ENCODE data around the gene NKD2.

Gene NKD2

DNA sequence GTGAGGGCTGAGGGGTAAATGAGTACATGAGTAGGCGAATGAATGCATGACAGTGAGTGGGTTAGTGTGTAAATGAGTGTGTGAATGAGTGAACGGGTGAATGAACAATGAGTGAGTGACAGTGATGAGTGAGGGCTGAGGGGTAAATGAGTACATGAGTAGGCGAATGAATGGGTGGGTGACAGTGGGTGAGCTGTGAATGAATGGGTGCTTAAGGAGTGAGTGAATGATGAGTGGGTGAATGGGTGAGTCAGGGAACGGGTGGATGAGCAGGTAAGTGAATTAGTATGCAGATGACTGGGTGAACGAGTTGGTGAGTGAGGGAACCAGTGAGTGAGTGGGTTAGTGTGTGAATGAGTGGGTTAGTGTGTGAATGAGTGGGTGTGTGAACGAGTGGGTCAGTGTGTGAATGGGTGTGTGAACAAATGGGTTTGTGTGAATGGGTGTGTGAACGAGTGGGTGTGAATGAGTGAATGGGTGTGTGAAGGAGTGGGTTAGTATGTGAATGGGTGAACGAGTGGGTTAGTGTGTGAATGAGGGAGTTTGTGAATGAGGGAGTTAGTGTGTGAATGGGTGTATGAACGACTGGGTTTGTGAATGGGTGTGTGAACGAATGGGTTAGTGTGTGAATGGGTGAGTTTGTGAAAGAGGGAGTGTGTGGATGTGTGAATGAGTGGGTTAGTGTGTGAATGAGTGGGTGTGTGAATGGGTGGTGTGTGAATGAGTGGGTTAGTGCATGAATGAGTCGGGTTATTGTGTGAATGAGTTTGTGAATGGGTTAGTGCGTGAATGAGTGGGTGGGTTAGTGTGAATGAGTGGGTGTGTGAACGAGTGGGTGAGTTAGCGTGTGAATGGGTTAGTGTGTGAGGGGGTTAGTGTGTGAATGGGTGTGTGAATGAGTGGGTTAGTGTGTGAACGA, 32.9 kb downstream of the NKD2 start:
- peak overlapping the region; percentile 40 for H3K27ac Mint-ChIP-seq

DNA sequence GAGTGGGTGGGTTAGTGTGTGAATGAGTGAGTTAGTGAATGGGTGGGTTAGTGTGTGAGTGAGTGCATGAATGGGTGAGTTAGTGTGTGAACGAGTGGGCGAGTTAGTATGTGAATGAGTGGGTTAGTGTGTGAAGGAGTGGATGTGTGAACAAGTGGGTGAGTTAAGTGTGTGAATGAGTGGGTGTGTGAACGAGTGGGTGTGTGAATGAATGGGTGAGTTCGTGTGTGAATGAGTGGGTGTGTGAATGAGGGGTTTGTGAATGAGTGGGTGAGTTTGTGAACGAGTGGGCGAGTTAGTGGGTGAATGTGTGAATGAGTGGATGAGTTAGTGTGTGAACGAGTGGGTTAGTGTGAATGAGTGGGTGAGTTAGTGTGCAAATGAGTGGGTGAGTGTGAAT, 34.0 kb downstream of the NKD2 start:
- Mint-ChIP-seq H3K4me1 (peaks cover 2% of the 10 kb centered on the region), H3K27ac (no peak overlapping the region), H3K4me3 (no peak overlapping the region), H3K9me3 (peaks cover 69% of the 10 kb centered on the region), H3K27me3 (peaks cover 2% of the 10 kb centered on the region), H3K36me3 (ENCODE audit: low read depth) (peaks cover 21% of the 10 kb centered on the region)
- no peak for ATAC-seq
- DNase-seq, result no peak

More for the DNA sequence above, 32.9 kb downstream of the NKD2 start:
- DNase-seq, result no peak
- peak overlapping the region; percentile 25 for H3K4me3 Mint-ChIP-seq
- H3K27me3 Mint-ChIP-seq, result peaks cover 2% of the 10 kb centered on the region
- H3K4me1 Mint-ChIP-seq, result peaks cover 2% of the 10 kb centered on the region
- H3K9me3 Mint-ChIP-seq, result peaks cover 57% of the 10 kb centered on the region
- peaks cover 14% of the 10 kb centered on the region for H3K36me3 Mint-ChIP-seq (ENCODE audit: low read depth)
- ATAC-seq, result no peak

DNA sequence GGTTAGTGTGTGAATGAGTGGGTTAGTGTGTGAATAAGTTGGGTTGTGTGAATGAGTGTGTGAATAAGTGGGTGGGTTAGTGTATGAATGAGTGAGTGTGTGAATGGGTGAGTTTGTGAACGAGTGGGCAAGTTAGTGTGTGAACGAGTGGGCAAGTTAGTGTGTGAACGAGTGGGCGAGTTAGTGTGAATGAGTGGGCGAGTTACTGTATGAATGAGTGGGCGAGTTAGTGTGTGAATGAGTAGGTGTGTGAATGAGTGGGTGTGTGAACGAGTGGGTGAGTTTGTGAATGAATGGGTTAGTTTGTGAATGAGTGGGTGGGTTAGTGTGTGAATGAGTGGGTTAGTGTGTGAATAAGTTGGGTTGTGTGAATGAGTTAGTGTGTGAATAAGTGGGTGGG, 34.7 kb downstream of the NKD2 start:
- H3K4me1 Mint-ChIP-seq, result peaks cover 2% of the 10 kb centered on the region
- ATAC-seq, result no peak
- peaks cover 2% of the 10 kb centered on the region for H3K27me3 Mint-ChIP-seq
- peaks cover 21% of the 10 kb centered on the region for H3K36me3 Mint-ChIP-seq (ENCODE audit: low read depth)
- DNase-seq, result no peak
- H3K4me3 Mint-ChIP-seq, result no peak overlapping the region
- no peak overlapping the region for H3K27ac Mint-ChIP-seq
- H3K9me3 Mint-ChIP-seq, result peaks cover 76% of the 10 kb centered on the region

DNA sequence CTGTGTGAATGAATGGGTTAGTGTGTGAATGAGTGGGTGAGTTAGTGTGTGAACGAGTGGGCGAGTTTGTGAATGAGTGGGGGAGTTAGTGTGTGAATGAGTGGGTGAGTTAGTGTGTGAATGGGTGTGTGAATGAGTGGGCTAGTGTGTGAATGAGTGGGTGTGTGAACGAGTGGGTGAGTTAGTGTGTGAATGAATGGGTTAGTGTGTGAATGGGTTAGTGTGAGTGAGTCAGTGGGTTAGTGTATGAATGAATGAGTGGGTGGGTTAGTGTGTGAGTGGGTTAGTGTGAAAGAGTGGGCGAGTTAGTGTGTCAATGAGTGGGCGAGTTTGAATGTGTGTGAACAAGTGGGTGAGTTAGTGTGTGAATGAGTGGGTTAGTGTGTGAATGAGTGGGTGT, 35.5 kb downstream of the NKD2 start:
- Mint-ChIP-seq H3K4me3 (no peak overlapping the region), H3K27ac (peak overlapping the region; percentile 13), H3K36me3 (ENCODE audit: low read depth) (peaks cover 21% of the 10 kb centered on the region), H3K4me1 (peaks cover 2% of the 10 kb centered on the region), H3K27me3 (peaks cover 2% of the 10 kb centered on the region), H3K9me3 (peaks cover 77% of the 10 kb centered on the region)
- ATAC-seq (no peak), DNase-seq (no peak)

DNA sequence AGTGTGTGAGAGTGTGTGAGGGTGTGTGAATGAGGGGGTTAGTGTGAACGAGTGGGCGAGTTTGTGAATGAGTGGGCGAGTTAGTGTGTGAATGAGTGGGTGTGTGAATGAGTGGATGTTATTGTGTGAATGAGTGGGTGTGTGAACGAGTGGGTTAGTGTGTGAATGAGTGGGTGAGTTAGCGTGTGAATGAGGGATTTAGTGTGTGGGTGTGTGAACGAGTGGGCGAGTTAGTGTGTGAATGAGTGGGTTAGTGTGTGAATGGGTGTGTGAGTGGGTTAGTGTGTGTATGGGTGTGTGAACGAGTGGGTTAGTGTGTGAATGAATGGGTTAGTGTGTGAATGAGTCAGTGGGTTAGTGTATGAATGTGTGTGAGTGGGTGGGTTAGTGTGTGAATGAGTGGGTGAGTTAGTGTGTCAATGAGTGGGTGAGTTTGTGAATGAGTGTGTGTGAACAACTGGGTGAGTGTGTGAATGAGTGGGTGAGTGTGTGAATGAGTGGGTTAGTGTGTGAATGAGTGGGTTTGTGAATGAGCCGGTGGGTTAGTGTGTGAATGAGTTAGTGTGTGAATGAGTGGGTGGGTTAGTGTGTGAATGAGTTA, 37.5 kb downstream of the NKD2 start:
- no peak overlapping the region for H3K27ac Mint-ChIP-seq
- no peak overlapping the region for H3K4me3 Mint-ChIP-seq
- peaks cover 74% of the 10 kb centered on the region for H3K9me3 Mint-ChIP-seq
- DNase-seq, result no peak
- H3K4me1 Mint-ChIP-seq, result peaks cover 2% of the 10 kb centered on the region
- ATAC-seq, result no peak
- peaks cover 2% of the 10 kb centered on the region for H3K27me3 Mint-ChIP-seq
- H3K36me3 Mint-ChIP-seq (ENCODE audit: low read depth), result peaks cover 21% of the 10 kb centered on the region

DNA sequence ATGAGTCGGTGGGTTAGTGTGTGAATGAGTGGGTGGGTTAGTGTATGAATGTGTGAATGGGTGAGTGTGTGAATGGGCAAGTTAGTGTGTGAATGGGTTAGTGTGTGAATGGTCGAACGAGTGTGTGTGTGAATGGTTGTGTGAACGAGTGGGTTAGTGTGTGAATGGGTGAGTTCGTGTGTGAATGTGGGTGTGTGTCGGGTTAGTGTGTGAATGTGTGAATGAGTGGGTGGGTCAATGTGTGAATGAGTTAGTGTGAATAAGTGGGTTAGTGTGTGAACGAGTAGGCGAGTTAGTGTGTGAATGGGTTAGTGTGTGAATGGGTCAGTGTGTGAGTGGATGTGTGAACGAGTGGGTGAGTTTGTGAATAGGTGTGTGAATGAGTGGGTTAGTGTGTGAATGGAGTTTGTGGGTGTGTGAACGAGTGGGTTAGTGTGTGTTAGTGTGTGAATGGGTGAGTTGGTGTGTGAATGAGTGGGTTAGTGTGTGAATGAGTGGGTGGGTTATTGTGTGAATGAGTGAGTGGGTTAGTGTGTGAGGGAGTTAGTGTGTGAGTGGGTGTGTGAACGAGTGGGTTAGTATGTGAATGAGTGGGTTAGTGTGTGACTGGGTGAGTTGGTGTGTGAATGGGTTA, 38.8 kb downstream of the NKD2 start:
- no peaks in the 10 kb centered on the region for H3K27me3 Mint-ChIP-seq
- peaks cover 21% of the 10 kb centered on the region for H3K36me3 Mint-ChIP-seq (ENCODE audit: low read depth)
- H3K4me1 Mint-ChIP-seq, result peaks cover 2% of the 10 kb centered on the region
- H3K4me3 Mint-ChIP-seq, result no peak overlapping the region
- ATAC-seq (no peak), DNase-seq (no peak)
- H3K27ac Mint-ChIP-seq, result no peak overlapping the region
- H3K9me3 Mint-ChIP-seq, result peaks cover 60% of the 10 kb centered on the region

DNA sequence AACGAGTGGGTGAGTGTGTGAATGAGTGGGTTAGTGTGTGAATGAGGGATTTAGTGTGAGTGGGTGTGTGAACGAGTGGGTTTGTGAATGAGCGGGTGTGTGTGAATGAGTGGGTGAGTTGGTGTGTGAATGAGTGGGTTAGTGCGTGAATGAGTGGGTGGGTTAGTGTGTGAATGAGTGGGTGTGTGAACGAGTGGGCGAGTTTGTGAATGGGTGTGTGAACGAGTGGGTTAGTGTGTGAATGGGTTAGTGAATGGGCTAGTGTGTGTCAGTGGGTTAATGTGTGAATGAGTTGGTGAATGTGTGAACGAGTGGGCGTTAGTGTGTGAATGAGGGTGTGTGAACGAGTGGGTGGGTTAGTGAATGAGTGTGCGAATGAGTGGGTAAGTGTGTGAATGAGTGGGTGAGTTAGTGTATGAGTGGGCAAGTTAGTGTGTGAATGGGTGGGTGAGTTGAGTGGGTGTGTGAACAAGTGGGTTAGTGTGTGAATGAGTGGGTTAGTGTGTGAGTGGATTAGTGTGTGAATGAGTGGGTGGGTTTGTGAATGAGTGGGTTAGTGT, 39.6 kb downstream of the NKD2 start:
- Mint-ChIP-seq H3K27ac (peak overlapping the region; percentile 19), H3K4me3 (no peak overlapping the region), H3K27me3 (no peaks in the 10 kb centered on the region), H3K36me3 (ENCODE audit: low read depth) (peaks cover 17% of the 10 kb centered on the region), H3K4me1 (peaks cover 2% of the 10 kb centered on the region), H3K9me3 (peaks cover 52% of the 10 kb centered on the region)
- ATAC-seq (no peak), DNase-seq (no peak)

DNA sequence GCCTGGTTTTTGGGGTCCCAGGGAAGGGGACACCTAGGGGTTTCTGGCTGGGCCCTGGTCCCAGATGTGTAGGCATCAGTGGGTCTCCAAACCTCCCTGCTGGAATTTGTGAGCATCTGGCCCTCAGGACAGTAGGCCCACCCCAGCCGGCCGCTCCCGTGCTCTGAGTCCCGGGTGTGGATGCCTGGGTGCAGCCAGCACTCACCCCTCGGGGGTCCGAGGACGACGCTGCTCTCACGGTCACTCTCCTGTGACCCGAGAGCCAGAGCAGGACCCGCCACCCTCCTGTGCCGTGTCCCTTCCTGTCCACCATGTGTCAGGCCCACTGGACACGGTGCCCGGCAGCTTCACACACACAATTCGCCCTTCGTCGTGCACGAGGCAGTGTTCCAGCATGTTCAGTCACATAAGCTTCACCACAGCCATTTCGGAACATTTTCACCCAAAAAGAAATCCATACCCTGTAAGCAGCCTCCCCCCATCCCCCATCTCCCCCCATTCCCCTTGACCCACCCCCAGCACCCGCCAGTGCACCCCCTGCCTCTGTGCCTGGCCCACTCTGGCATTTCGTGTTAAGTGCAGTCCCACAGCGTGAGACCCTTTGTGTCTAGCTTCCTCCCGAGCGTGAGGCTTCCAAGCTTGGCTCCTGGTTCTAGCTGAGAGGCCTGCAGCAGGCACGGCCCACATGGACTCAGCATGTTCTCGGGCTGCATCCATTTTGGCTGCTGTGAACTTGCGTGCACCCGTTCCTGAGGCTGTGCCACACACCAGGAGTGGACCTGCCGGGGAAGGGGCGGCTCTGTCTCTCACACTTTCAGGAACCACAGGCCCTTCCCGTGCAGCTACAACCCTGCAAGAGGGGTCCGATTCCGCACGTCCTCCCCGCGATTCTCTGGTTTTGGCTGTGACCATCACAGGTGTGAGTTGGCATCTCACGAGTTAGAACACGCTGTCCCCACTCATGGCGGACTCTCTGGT, 40.5 kb downstream of the NKD2 start:
- ATAC-seq (no peak), DNase-seq (no peak)
- no peak overlapping the region for H3K4me3 Mint-ChIP-seq
- no peaks in the 10 kb centered on the region for H3K27me3 Mint-ChIP-seq
- no peaks in the 10 kb centered on the region for H3K4me1 Mint-ChIP-seq
- peaks cover 43% of the 10 kb centered on the region for H3K9me3 Mint-ChIP-seq
- no peak overlapping the region for H3K27ac Mint-ChIP-seq
- H3K36me3 Mint-ChIP-seq (ENCODE audit: low read depth), result peaks cover 14% of the 10 kb centered on the region

DNA sequence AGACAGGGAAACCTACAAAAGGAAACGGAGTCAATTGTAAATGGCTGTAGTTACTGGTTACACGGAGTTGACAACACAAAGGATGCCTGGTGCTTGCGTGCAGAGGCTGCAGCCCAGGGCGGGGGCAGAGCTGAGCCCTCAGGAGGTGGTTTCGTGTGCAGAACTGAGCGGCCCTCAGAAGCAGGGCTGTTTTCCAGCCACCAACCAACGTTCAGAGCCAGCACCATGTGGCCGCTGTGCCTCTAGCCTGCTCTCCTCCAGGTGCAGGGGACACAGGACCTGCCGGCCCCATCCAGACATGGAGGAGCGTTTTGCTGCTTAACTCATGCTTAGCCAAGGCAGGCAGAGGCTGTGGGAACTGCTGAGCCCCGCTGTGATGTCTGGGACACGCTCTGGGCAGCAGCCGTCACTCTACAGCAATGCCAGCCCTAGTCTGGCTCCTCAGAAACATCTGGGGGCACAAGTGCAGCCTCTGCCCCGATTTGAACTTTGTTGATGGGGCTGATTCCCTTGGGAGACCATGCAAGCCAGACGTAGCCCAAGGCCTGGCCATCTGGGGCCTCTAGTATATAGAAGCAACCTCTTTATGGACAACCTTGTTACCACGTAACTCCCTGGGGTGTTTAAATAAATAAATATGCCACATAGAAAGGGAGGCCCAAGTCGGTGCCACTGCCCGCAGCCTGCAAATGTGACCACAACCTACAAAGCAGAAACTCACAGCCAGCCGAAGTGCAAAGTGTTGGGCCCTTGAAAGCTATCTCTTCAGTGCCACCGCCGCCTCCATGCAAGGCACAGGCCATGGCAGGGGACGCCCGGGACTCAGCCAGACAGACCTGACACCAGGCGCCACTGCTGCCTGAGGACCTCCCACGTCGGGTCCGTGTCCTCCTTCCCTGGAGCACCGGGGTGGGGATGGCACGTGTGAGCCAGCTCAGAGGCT, 42.1 kb downstream of the NKD2 start:
- ATAC-seq (no peak), DNase-seq (no peak)
- Mint-ChIP-seq H3K4me3 (no peak overlapping the region), H3K27ac (no peak overlapping the region), H3K4me1 (no peaks in the 10 kb centered on the region), H3K36me3 (ENCODE audit: low read depth) (peaks cover 7% of the 10 kb centered on the region), H3K27me3 (no peaks in the 10 kb centered on the region), H3K9me3 (peaks cover 28% of the 10 kb centered on the region)

DNA sequence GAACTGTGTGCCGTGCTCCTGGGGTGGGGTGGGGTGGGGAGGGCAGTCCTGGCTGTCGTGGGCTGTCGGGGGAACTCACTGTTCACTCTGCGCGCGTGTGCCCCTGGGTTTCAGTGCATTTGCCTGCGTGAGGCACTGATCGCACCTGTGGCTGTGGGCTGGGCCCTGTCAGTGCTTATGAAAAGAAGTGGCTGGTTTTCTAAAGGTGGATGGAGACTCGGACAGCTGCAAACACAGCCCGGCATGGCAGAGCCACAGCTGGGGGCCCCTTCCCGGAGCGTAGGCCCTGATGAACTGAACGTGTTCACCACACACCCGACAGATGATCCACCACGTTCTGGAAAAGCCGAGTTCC, 42.7 kb downstream of the NKD2 start:
- ATAC-seq (no peak), DNase-seq (no peak)
- no peak overlapping the region for H3K27ac Mint-ChIP-seq
- H3K4me3 Mint-ChIP-seq, result no peak overlapping the region
- H3K27me3 Mint-ChIP-seq, result no peaks in the 10 kb centered on the region
- peaks cover 7% of the 10 kb centered on the region for H3K36me3 Mint-ChIP-seq (ENCODE audit: low read depth)
- no peaks in the 10 kb centered on the region for H3K4me1 Mint-ChIP-seq
- H3K9me3 Mint-ChIP-seq, result peaks cover 21% of the 10 kb centered on the region

DNA sequence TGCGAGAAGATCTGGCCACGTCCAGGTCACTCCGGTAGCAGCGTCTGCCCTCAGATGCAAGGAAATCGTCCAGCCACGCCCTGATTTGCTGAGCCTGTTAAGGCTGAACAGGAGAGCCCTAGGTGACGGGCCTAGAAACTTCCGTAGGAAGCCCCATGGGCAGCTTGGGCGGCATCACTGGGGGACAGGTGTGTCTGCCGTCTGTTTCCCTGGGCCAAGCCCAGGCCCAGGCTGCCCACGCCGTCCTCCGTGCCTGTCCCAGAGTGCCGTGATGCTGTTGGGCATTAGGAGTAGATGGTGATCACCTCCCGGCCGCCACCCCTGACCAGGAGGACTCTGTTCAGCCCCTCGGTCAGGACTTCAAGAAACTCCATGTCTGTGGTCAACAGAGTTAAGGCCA, 43.5 kb downstream of the NKD2 start:
- Mint-ChIP-seq H3K27me3 (no peaks in the 10 kb centered on the region), H3K4me3 (no peak overlapping the region), H3K27ac (no peak overlapping the region), H3K4me1 (no peaks in the 10 kb centered on the region), H3K36me3 (ENCODE audit: low read depth) (peaks cover 3% of the 10 kb centered on the region), H3K9me3 (peaks cover 14% of the 10 kb centered on the region)
- ATAC-seq (no peak), DNase-seq (no peak)

DNA sequence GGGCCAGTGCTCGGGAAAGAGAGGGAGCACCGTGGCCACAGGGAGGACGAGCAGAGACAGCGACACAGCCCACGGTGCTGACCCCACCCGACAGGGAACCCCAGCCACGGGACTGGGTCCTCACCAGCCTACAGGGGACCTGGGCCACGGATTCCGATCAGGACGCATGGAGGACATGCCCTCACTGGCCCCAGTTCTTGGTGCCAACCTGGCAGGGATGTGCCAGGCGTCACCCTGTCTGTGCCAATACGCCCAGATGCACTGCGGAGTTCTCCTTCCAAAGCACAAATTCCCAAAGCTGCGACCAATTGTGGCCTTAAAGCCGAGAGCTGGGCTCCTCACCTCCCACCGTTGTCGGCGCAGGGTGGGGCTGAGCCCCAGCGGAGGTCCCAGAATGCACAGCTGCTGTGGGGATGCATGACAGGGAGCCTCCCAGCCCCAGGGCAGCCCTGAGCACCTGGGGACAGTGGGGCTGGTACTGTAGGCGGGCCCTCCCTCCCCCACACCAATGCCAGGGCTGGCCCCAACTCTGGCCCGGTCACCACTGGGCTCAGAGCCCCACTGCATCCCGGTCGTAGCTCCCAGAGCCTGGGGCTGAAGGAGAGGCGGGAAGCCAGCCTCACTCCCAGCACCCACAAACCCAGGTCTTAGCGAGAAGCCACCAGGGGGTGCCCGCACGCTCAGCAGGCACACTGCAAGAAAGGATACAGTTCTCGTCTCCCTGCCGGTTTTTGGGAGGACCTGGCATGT, 44.2 kb downstream of the NKD2 start:
- Mint-ChIP-seq H3K4me3 (no peak overlapping the region), H3K9me3 (peaks cover 7% of the 10 kb centered on the region), H3K36me3 (ENCODE audit: low read depth) (no peaks in the 10 kb centered on the region), H3K27ac (no peak overlapping the region), H3K27me3 (no peaks in the 10 kb centered on the region), H3K4me1 (no peaks in the 10 kb centered on the region)
- ATAC-seq (no peak), DNase-seq (no peak)
